Endothelial cell of umbilical vein (primary cell): ENCODE data around the gene MPZL3. TPM values are rescaled to one million over a fixed set of nuclear protein-coding genes. Genes with fewer than 3 reads are reported as not detected.

ENCODE experiments used
- BruUV-seq: library from RNA; stranded (reverse); fragments of 400-500 nt; replicated peaks from 2 replicates; lab custom pipeline; 2021; lab: Mats Ljungman, UMichigan
- CTCF ChIA-PET: fragments of 300-600, 350-600 bp; sonication (Branson Sonifier 250); formaldehyde crosslinking; loops from one replicate; lab custom pipeline; 2021; ENCODE audit warnings: antibody characterized with exemption, inconsistent platforms; lab: Charles Lee
- POLR2A ChIA-PET: fragments of 300-600, 350-600 bp; sonication (Branson Sonifier 250); formaldehyde crosslinking; loops from one replicate; lab custom pipeline; 2021; ENCODE audit warnings: antibody characterized with exemption, inconsistent platforms; lab: Charles Lee
- DNase-seq: peaks from one replicate; pipeline ENCODE4 v3.0.0-alpha.2; 2011; ENCODE audit warnings: low read depth, low spot score
- FAIRE-seq: peaks from 2 replicates; lab custom pipeline; 2011; peaks lifted over from hg19 to GRCh38; lab: Jason Lieb, UNC
- H2AFZ ChIP-seq: 2 replicates; pipeline ENCODE4 v1.6.0; 2012; ENCODE audit warnings: low read depth, low read length, control low read depth, inconsistent platforms
- H3K27ac ChIP-seq: 2 replicates; pipeline ENCODE4 v1.5.1; 2011; ENCODE audit warnings: low read depth, mild to moderate bottlenecking, control low read depth, low read length, moderate library complexity; ENCODE audit not compliant: insufficient read depth
- H3K27me3 ChIP-seq, 2 experiments: 2 replicates each; pipeline versions ENCODE4 v1.6.0 to v1.6.1; 2011; ENCODE audit warnings: low read length in 2 of 2, mixed read lengths in 1 of 2; ENCODE audit not compliant: control insufficient read depth in 2 of 2, insufficient read depth in 2 of 2
- H3K36me3 ChIP-seq, 2 experiments: 2 replicates in 1 of 2; 3 replicates in 1 of 2; pipeline ENCODE4 v1.5.1; 2011; ENCODE audit warnings: low read length in 2 of 2, mild to moderate bottlenecking in 1 of 2, moderate library complexity in 1 of 2; ENCODE audit not compliant: control insufficient read depth in 2 of 2, insufficient read depth in 2 of 2; ENCODE audit errors: extremely low read depth in 1 of 2
- H3K4me1 ChIP-seq: 3 replicates; pipeline ENCODE4 v1.5.1; 2011; ENCODE audit warnings: mild to moderate bottlenecking, low read length; ENCODE audit not compliant: control insufficient read depth, insufficient read depth; ENCODE audit errors: extremely low read depth
- H3K4me2 ChIP-seq: 2 replicates; pipeline ENCODE4 v1.6.1; 2011; ENCODE audit warnings: low read length, control low read depth, mixed read lengths; ENCODE audit not compliant: insufficient read depth
- H3K4me3 ChIP-seq, 3 experiments: fragments of 200-600 bp in 1 of 3; sonication (generic), shearing (Covaris generic) in 1 of 3; replicated peaks in 1 of 3; 2 replicates each; pipeline ENCODE4 v1.5.1; 2011 to 2016; ENCODE audit warnings: control low read depth in 3 of 3, low read length in 3 of 3, mild to moderate bottlenecking in 2 of 3, inconsistent platforms in 1 of 3, low read depth in 1 of 3, moderate library complexity in 1 of 3; ENCODE audit not compliant: insufficient read depth in 1 of 3
- H3K79me2 ChIP-seq: 2 replicates; pipeline ENCODE4 v1.6.0; 2012; ENCODE audit warnings: low read length, inconsistent platforms; ENCODE audit not compliant: control insufficient read depth, insufficient read depth
- H3K9ac ChIP-seq: replicated peaks from 2 replicates; pipeline ENCODE3; 2011; ENCODE audit warnings: low read length, control low read depth; ENCODE audit not compliant: insufficient read depth; ENCODE audit errors: extremely low read depth
- H3K9me1 ChIP-seq: replicated peaks from 3 replicates; pipeline ENCODE4 v1.6.0; 2011; ENCODE audit warnings: mild to moderate bottlenecking, low read length; ENCODE audit not compliant: control insufficient read depth, insufficient read depth; ENCODE audit errors: extremely low read depth
- H3K9me3 ChIP-seq: replicated peaks from 2 replicates; pipeline ENCODE4 v1.5.1; 2012; ENCODE audit warnings: low read length, inconsistent platforms; ENCODE audit not compliant: control insufficient read depth, insufficient read depth
- H4K20me1 ChIP-seq: replicated peaks from 2 replicates; pipeline ENCODE3; 2011; ENCODE audit warnings: mild to moderate bottlenecking, low read length; ENCODE audit not compliant: control insufficient read depth, insufficient read depth; ENCODE audit errors: extremely low read depth
- EZH2 ChIP-seq: IDR thresholded peaks from 2 replicates; pipeline ENCODE4 v1.6.1; 2012; ENCODE audit warnings: borderline replicate concordance, low read depth, mild to moderate bottlenecking, moderate library complexity, low read length, inconsistent platforms; ENCODE audit not compliant: severe bottlenecking
- FOS ChIP-seq: IDR thresholded peaks from 2 replicates; pipeline ENCODE4 v1.6.1; 2011; ENCODE audit warnings: mild to moderate bottlenecking, low read length, moderate library complexity, borderline replicate concordance; ENCODE audit not compliant: insufficient read depth
- GATA2 ChIP-seq: IDR thresholded peaks from 2 replicates; pipeline ENCODE4 v1.7.0; 2011; ENCODE audit warnings: low read depth, mild to moderate bottlenecking, moderate library complexity, mixed read lengths, low read length; ENCODE audit not compliant: insufficient read length, insufficient read depth
- JUN ChIP-seq: IDR thresholded peaks from 2 replicates; pipeline ENCODE4 v1.6.1; 2011; ENCODE audit warnings: borderline replicate concordance, low read depth; ENCODE audit not compliant: insufficient read length, insufficient read depth
- MYC ChIP-seq: IDR thresholded peaks from one replicate; pipeline ENCODE4 v1.6.1; 2011; ENCODE audit warnings: mild to moderate bottlenecking, low read depth, low read length
- POLR2A ChIP-seq: IDR thresholded peaks from 2 replicates; pipeline ENCODE4 v1.6.1; 2012; ENCODE audit warnings: low read depth, mild to moderate bottlenecking, control low read depth, low read length
- POLR2AphosphoS5 ChIP-seq: IDR thresholded peaks from 2 replicates; pipeline ENCODE4 v1.6.1; 2012; ENCODE audit warnings: low read depth, mild to moderate bottlenecking, control low read depth, low read length, moderate library complexity; ENCODE audit not compliant: insufficient read depth
- dilution Hi-C: fragments of 300-500 bp; cut with MboI; formaldehyde crosslinking; loops from one replicate; pipeline ENCODE4 v1.15.0; 2019; ENCODE audit warnings: low sequenced_read_pairs; ENCODE audit not compliant: extremely low pct_ligation_motif_present
- intact Hi-C: fragments of 100-400 bp; cut with micrococcal nuclease; formaldehyde crosslinking; loops from one replicate; pipeline ENCODE4 v1.10.0; 2022
- polyA plus RNA-seq, 4 experiments: library from polyadenylated mRNA; depleted of rRNA in 3 of 4; stranded (reverse) in 3 of 4; unstranded in 1 of 4; fragments of >200 nt; gene quantifications; 2 replicates each; pipeline versions ENCODE4 v1.2.1 to v1.2.3, GENCODE V29; 2011 to 2012; ENCODE audit warnings: missing spikeins in 1 of 4
- total RNA-seq: library from RNA; stranded (reverse); gene quantifications from 2 replicates; pipeline ENCODE4 v1.2.3, GENCODE V29; 2021
- TF ChIP-seq, protein P1 (sequence below): IDR thresholded peaks from 2 replicates; pipeline ENCODE4 v1.6.1; 2011; ENCODE audit not compliant: insufficient read depth, insufficient read length
- TF ChIP-seq, protein P2 (sequence below), 2 donors: IDR thresholded peaks; 1 replicate in 1 of 2; 2 replicates in 1 of 2; pipeline ENCODE4 v1.5.1; 2011; ENCODE audit warnings: low read length in 2 of 2, mild to moderate bottlenecking in 2 of 2, moderate library complexity in 2 of 2, control low read depth in 1 of 2, inconsistent platforms in 1 of 2, low read depth in 1 of 2; ENCODE audit not compliant: insufficient read depth in 1 of 2; ENCODE audit errors: extremely low read depth in 1 of 2

MPZL3 gene
- total and polyA plus RNA-seq, 2 donors (not counting 3 experiments of a cell fraction or from before 2014, with no cell fraction given), result 2.5 to 7.1 TPM

GRCh38 chr11:118260353-118260752, 8.2 kb upstream of the MPZL3 start:
- BruUV-seq, result no TSS peak
- Histone ChIP-seq H3K36me3 (peaks cover 0 to 2% of the 10 kb centered on the region in 2 experiments), H3K9me3 (no peaks in the 10 kb centered on the region), H3K9ac (no peak overlapping the region), H2AFZ (no peak overlapping the region), H4K20me1 (no peaks in the 10 kb centered on the region), H3K27me3 (no peaks in the 10 kb centered on the region), H3K79me2 (no peaks in the 10 kb centered on the region), H3K27ac (no peak overlapping the region), H3K4me1 (peaks cover 39% of the 10 kb centered on the region), H3K4me2 (no peak overlapping the region), H3K4me3 (no peak overlapping the region), H3K9me1 (no peaks in the 10 kb centered on the region)
- DNase-seq, result no peak
- TF ChIP-seq EZH2 (no peak), JUN (no peak), MYC (no peak), POLR2A (no peak), FOS (no peak)
- TF ChIP-seq, protein P1, sequence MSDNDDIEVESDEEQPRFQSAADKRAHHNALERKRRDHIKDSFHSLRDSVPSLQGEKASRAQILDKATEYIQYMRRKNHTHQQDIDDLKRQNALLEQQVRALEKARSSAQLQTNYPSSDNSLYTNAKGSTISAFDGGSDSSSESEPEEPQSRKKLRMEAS, result no peak
- intact Hi-C loops (no loop called here), dilution Hi-C loops (no loop called here)
- POLR2A ChIA-PET, result no interaction called here
- FAIRE-seq, result no peak
- CTCF ChIA-PET, result interaction anchor here (1.0 to 8.6 kb wide), 2 partner anchors 35 to 61 kb away, joined by 3 to 104 read pairs; no protein-coding TSS in a partner anchor

GRCh38 chr11:118259138-118259537, 7.0 kb upstream of the MPZL3 start:
- dilution Hi-C loops, result no loop called here
- H3K79me2 ChIP-seq, result no peaks in the 10 kb centered on the region
- ChIA-PET POLR2A (no interaction called here), CTCF (interaction anchor here (8.6 kb wide), 1 partner anchor 60 kb away, joined by 104 read pairs; no protein-coding TSS in a partner anchor)
- H4K20me1 ChIP-seq, result no peaks in the 10 kb centered on the region
- no peak overlapping the region for H3K4me3 ChIP-seq
- no peaks in the 10 kb centered on the region for H3K9me3 ChIP-seq
- no peak overlapping the region for H3K27ac ChIP-seq
- FAIRE-seq (no peak), DNase-seq (no peak)
- no peak overlapping the region for H3K9ac ChIP-seq
- H3K4me1 ChIP-seq, result peaks cover 27% of the 10 kb centered on the region
- no peak overlapping the region for H3K4me2 ChIP-seq
- intact Hi-C loops, result no loop called here
- peaks cover 0 to 4% of the 10 kb centered on the region in 2 experiments for H3K36me3 ChIP-seq
- no peaks in the 10 kb centered on the region for H3K9me1 ChIP-seq
- no peaks in the 10 kb centered on the region for H3K27me3 ChIP-seq
- TF ChIP-seq EZH2 (no peak), POLR2AphosphoS5 (no peak), POLR2A (no peak), JUN (no peak), GATA2 (no peak), MYC (no peak), FOS (no peak)
- TF ChIP-seq, protein P2, sequence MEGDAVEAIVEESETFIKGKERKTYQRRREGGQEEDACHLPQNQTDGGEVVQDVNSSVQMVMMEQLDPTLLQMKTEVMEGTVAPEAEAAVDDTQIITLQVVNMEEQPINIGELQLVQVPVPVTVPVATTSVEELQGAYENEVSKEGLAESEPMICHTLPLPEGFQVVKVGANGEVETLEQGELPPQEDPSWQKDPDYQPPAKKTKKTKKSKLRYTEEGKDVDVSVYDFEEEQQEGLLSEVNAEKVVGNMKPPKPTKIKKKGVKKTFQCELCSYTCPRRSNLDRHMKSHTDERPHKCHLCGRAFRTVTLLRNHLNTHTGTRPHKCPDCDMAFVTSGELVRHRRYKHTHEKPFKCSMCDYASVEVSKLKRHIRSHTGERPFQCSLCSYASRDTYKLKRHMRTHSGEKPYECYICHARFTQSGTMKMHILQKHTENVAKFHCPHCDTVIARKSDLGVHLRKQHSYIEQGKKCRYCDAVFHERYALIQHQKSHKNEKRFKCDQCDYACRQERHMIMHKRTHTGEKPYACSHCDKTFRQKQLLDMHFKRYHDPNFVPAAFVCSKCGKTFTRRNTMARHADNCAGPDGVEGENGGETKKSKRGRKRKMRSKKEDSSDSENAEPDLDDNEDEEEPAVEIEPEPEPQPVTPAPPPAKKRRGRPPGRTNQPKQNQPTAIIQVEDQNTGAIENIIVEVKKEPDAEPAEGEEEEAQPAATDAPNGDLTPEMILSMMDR (IDR thresholded peaks at IDR 0.05; ENCODE audit: extremely low read depth in 1 of 2, insufficient read depth in 1 of 2, low read depth in 1 of 2, low read length in 2 of 2), result no peak
- TF ChIP-seq, protein P1, result no peak
- no TSS peak for BruUV-seq
- no peak overlapping the region for H2AFZ ChIP-seq
